Dendritic cell treated with granulocyte-macrophage colony-stimulating factor and Interleukin-4, amounts not matched to agents 40 ng/mL and 50 ng/mL, for 4 days (primary cell): ENCODE results near the gene LCAT.
"Not testable (repeated sequence)": the region's sequence is repeated elsewhere in the genome, so short reads cannot be mapped to it uniquely, and the experiment has no call there.

Source experiments
- H3K27ac Mint-ChIP-seq: one replicate; pipeline ENCODE4 v1.8.0; 2022; ENCODE audit warnings: mild to moderate bottlenecking, mixed read lengths
- H3K27me3 Mint-ChIP-seq: one replicate; pipeline ENCODE4 v1.8.0; 2022; ENCODE audit warnings: mild to moderate bottlenecking, mixed read lengths
- H3K36me3 Mint-ChIP-seq: one replicate; pipeline ENCODE4 v1.8.0; 2022; ENCODE audit warnings: low read depth, mixed read lengths
- H3K4me1 Mint-ChIP-seq: one replicate; pipeline ENCODE4 v1.8.0; 2022; ENCODE audit warnings: low read depth, mixed read lengths
- H3K4me3 Mint-ChIP-seq: one replicate; pipeline ENCODE4 v1.8.0; 2022; ENCODE audit warnings: mild to moderate bottlenecking, moderate library complexity, mixed read lengths
- H3K9me3 Mint-ChIP-seq: one replicate; pipeline ENCODE4 v1.8.0; 2022; ENCODE audit warnings: mixed read lengths
- intact Hi-C: fragments of 100-400 bp; cut with micrococcal nuclease; formaldehyde crosslinking; loops from one replicate; pipeline ENCODE4 v1.15.0; 2022

The LCAT gene

GRCh38 chr16:67946128-67946569 is 2.2 kb upstream of the LCAT start:
- intact Hi-C loops = no loop called here
- H3K27ac Mint-ChIP-seq = no peak overlapping the region
- H3K4me3 Mint-ChIP-seq = no peak overlapping the region
- peaks cover 100% of the 10 kb centered on the region for H3K36me3 Mint-ChIP-seq
- no peaks in the 10 kb centered on the region for H3K9me3 Mint-ChIP-seq
- H3K27me3 Mint-ChIP-seq = no peaks in the 10 kb centered on the region
- H3K4me1 Mint-ChIP-seq = peaks cover 7% of the 10 kb centered on the region

DNA sequence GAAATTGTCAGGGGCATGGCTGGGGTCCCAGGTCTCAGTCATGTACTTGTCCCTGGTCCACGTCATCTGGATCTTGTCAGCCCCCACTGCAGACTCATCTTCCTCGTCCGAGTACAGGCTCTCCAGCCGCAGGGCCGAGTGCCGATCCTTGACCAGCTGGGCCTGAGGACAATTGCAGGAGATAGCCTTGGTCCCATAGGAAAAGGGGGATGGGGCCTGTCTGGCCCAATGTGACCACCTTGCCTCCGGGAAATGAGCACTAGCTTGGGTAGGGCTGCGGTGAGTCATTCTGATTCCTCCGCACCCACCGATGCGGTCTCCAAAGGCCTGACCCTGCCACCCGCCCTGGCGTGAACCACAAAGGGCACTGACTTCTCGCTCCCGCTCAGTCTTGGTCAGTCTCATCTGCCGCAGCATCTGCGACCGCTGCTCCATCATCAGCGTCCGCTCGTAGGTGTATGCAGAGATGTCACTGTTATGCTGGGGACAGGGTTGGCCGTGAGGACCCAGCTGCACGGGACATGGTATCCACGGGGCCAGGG is 1.5 kb upstream of the LCAT start:
- Mint-ChIP-seq H3K36me3 (peaks cover 93% of the 10 kb centered on the region), H3K27me3 (no peaks in the 10 kb centered on the region), H3K4me3 (no peak overlapping the region), H3K9me3 (no peaks in the 10 kb centered on the region), H3K27ac (no peak overlapping the region), H3K4me1 (peaks cover 7% of the 10 kb centered on the region)
- intact Hi-C loops = no loop called here

DNA sequence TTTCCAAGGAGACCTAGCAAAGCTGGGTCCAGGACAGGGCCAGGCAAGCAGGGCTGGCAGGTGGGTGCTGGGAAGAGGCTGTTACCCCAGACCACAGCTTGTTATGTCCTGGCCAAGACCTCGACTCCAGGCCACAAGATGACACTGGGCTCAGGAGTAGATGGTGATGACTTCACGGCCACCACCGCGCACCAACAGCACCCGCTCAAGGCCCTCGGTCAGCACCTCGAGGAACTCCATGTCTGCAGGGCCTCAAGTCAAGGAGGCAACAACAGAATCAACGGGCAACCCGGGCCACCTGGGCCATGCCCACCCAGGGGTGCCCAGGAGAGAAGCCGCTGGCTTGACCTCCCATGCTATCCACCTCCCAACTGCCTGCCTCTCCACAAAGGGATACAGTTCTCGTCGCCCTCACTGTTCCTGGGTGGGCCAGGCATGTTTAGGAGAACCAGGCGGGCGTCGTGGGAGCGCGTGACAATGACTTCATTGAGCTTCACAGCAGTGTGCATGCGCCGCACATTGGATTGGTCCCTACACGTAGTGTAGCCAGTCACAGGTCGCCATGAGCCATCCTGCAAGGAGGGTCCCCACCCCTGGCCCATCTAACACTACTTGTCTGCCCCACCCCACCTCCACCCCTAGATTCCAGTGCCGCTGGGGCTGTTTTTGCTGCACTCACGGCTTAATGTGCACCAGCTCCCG is 921 bp upstream of the LCAT start:
- Mint-ChIP-seq H3K9me3 (no peaks in the 10 kb centered on the region), H3K27me3 (no peaks in the 10 kb centered on the region), H3K27ac (no peak overlapping the region), H3K36me3 (peaks cover 92% of the 10 kb centered on the region), H3K4me3 (no peak overlapping the region), H3K4me1 (peaks cover 13% of the 10 kb centered on the region)
- intact Hi-C loops = no loop called here

GRCh38 chr16:67943256-67943618 is 683 bp downstream of the LCAT start:
- peaks cover 84% of the 10 kb centered on the region for H3K36me3 Mint-ChIP-seq
- intact Hi-C loops = no loop called here

DNA sequence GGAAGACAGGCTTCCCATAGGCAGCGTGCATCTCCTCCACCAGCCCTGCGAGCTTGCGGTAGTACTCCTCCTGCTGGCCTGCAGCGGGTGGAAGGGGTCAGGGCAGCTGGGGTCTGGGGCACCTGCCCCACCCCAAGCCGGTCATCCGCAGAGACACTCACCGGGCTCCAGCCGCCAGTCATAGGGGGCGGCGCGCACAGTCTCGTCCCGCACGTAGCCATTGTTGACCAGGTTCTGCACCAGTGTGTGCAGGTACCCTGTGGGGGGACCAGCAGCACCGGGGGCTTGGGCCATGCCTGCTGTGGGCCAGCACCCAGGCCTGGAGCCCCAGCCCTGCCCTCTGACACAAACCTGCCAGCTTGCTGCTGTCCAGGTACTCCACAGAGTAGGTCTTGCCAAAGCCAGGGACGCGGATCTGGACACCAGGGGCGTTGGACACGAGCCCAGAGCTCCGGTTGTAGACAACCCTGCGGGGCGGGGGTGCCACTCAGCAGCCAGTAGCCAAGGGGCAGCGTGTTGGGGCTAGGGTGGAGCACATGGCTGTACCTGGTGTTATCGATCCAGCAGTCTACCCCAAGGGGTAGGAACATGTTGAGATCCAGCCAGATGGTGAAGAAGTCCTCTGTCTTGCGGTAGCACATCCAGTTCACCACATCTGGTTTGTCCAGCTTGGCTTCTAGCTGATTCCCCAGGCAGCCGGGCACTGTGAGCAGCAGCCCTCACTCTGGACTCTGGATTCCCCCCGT is 1.2 kb downstream of the LCAT start:
- intact Hi-C loops = no loop called here
- Mint-ChIP-seq H3K27ac (no peak overlapping the region), H3K9me3 (no peaks in the 10 kb centered on the region), H3K27me3 (no peaks in the 10 kb centered on the region), H3K36me3 (peaks cover 78% of the 10 kb centered on the region), H3K4me3 (no peak overlapping the region), H3K4me1 (peaks cover 19% of the 10 kb centered on the region)

More at GRCh38 chr16:67943256-67943618, 683 bp downstream of the LCAT start:
- Mint-ChIP-seq H3K9me3 (no peaks in the 10 kb centered on the region), H3K27ac (no peak overlapping the region), H3K27me3 (no peaks in the 10 kb centered on the region), H3K4me3 (no peak overlapping the region), H3K4me1 (peaks cover 19% of the 10 kb centered on the region)

GRCh38 chr16:67942200-67942509 is 1.8 kb downstream of the LCAT start:
- Mint-ChIP-seq H3K27me3 (no peaks in the 10 kb centered on the region), H3K9me3 (no peaks in the 10 kb centered on the region), H3K4me1 (peaks cover 23% of the 10 kb centered on the region), H3K4me3 (no peak overlapping the region), H3K27ac (no peak overlapping the region), H3K36me3 (peaks cover 73% of the 10 kb centered on the region)
- intact Hi-C loops = no loop called here

DNA sequence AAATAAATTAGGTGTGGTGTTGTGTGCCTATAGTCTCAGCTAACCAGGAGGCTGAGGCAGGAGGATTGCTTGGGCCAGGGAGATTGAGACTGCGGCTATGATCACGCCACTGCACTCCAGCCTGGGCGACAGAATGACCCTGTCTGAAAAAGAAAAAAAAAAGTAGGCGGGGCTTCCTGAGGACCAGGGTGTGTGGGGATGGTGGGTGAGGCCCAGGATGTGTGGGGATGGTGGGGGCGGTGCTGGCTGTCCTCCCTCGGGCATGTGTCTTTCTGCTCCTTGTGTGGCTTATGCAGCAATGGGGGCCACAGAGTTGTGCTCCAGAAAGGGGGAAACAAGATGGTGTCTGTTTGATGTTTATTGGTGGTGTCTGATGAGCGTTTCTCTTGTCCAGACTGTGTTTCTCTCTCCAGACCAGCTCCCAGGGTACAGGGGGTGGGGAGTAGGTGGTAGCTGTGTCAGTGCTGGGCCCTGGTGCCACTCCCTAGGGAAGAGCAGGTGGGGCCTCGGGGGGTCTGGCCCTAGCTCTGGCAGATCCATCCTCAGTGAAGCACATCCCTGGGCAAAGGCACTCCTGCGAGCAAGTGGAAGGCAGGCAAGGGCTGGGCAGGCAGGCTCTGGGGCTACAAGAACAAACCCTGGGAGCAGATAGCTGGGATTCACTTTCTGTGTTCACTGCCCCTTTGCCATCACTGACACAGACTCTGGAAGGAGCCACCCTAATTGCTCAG is 2.3 kb downstream of the LCAT start:
- H3K36me3 Mint-ChIP-seq = peaks cover 68% of the 10 kb centered on the region
- peaks cover 28% of the 10 kb centered on the region for H3K4me1 Mint-ChIP-seq
- H3K9me3 Mint-ChIP-seq = no peaks in the 10 kb centered on the region
- peak overlapping the region; percentile 31 for H3K27ac Mint-ChIP-seq
- H3K4me3 Mint-ChIP-seq = no peak overlapping the region
- intact Hi-C loops = no loop called here
- H3K27me3 Mint-ChIP-seq = no peaks in the 10 kb centered on the region

DNA sequence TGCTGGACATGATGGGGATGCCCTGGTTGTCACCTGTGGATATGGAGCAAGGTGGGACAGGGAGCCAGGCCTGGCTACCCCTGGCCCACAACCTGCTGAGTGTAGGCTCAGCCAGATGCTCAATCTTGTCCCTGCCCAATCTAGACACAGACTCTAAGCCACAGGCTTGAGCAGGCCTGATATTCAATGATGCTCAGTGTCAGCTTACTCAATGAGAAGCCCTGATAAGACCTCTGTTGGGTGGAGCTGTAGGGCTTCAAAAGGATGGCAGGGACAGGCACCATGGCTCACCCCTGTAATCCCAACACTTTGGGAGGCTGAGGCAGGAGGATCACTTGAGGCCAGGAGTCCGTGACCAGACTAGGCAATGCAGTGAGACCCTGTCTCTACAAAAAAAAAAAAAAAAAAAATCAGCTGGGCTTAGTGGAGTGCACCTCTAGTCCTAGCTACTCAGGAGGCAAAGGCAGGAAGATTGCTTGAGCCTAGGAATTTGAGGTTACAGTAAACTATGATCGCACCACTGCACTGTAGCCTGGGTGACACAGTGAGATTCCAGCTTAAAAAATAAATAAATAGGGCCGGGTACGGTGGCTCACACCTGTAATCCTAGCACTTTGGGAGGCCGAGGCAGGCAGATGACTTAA is 3.4 kb downstream of the LCAT start:
- Mint-ChIP-seq H3K36me3 (peaks cover 68% of the 10 kb centered on the region), H3K27me3 (no peaks in the 10 kb centered on the region), H3K27ac (no peak overlapping the region), H3K9me3 (no peaks in the 10 kb centered on the region), H3K4me3 (no peak overlapping the region), H3K4me1 (peaks cover 28% of the 10 kb centered on the region)
- intact Hi-C loops = no loop called here

DNA sequence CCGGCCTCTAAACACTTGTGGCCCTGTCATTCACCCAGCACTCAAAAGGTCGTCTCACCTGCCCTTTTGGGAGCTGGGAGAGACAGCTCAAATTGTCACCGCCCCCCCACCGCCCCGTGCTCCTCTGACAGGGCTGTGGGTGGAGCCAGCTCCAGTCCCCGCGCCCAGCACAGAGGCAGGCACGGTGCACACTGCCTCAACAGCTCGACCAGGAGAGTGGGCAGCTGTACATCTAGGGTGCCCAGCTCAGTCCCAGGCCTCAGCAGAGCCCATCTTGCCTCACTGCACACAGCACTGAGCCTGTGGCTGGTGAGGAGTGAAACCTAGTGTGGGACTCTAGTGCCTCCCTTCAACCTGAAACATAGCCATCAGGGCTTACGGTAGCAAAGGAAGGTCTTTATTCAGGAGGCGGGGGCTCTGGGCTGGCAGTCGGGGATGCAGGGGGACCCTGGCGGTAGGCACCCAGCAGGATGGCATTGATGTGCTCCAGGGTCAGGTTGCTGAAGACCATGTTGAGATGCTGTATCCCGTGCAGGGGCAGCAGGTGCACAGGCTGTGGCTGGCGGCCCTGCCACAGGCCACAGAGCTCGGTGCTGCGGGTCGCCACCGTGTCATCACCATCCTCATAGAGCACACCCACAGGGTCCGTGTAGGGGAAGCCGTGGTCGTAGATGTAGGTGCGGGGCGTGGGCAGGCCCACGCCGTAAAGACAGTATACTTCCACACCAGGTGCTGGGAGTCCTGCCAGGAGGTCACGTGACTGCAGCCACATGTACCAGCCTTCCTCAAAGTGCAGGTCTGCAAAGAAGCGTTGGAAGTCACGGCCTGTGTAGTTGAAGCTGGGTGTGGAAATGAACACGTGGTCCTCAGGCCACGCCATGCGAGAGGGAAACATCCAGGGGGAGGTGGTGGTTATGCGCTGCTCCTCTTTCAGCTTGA is 4.1 kb downstream of the LCAT start:
- peaks cover 36% of the 10 kb centered on the region for H3K4me1 Mint-ChIP-seq
- no peaks in the 10 kb centered on the region for H3K9me3 Mint-ChIP-seq
- H3K27ac Mint-ChIP-seq = no peak overlapping the region
- intact Hi-C loops = loop anchor here (5.0 to 10.0 kb wide), 3 partner anchors 65 to 122 kb away; partner anchors contain the start of gene EDC4
- no peak overlapping the region for H3K4me3 Mint-ChIP-seq
- peaks cover 68% of the 10 kb centered on the region for H3K36me3 Mint-ChIP-seq
- no peaks in the 10 kb centered on the region for H3K27me3 Mint-ChIP-seq

- Mint-ChIP-seq H3K4me1 (peaks cover 44% of the 10 kb centered on the region), H3K36me3 (peaks cover 68% of the 10 kb centered on the region), H3K27ac (peak overlapping the region; percentile 91)
- not testable (repeated sequence) for H3K27me3 Mint-ChIP-seq, H3K9me3 Mint-ChIP-seq, H3K4me3 Mint-ChIP-seq
- intact Hi-C loops = loop anchor here (5.0 to 10.0 kb wide), 3 partner anchors 63 to 120 kb away; partner anchors contain the start of gene EDC4
Observed at GRCh38 chr16:67937713-67938112, 6.2 kb downstream of the LCAT start.

DNA sequence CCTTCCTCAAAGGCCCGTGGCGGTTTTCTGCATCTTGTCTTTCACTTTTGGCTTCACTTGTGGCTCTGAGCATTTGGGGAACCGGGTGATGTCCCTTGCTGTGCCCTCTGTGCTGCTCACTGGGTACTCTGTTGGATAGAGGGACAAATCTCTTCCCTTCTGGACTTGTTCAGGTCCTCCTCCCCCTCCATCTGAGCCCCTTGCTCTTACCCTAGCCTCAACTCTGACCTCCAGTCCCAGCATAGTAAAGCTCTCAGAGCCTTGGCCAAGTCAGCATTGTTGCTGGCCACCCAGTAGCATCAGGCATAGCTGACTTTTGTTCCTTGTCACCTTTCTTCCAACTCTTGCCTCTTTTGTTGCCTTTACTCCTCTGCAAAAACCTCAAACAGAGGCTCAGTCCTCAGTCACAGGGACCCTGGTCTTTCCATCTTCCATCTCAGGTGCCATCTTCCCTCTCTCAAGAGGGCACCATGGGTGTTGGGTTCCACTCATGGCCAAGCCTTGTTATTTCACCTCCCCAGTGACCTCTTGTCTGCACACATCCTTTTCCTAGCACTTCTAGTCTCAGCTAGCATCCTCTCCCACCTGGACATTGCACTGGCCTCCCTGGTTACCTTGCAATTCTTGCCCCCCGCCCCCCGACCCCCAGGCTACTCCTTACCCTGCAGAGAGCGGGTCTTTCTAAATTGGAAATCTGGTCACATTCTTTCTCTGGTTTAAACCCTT is 6.9 kb downstream of the LCAT start:
- Mint-ChIP-seq H3K4me3 (peak overlapping the region; percentile 83), H3K27ac (peak overlapping the region; percentile 91), H3K4me1 (peaks cover 44% of the 10 kb centered on the region), H3K27me3 (no peaks in the 10 kb centered on the region), H3K9me3 (no peaks in the 10 kb centered on the region), H3K36me3 (peaks cover 68% of the 10 kb centered on the region)
- intact Hi-C loops = loop anchor here (5.0 to 10.0 kb wide), 3 partner anchors 62 to 120 kb away; partner anchors contain the start of gene EDC4

GRCh38 chr16:67936124-67936879 is 7.6 kb downstream of the LCAT start, which contains the start of gene PSMB10:
Gene PSMB10, minus strand, starts transcription at chr16:67936850. Its CDS starts 101 bp downstream, at chr16:67936749.
- peak within 1 kb of the TSS; percentile 91 for H3K27ac Mint-ChIP-seq
- peaks cover 68% of the 10 kb centered on the region for H3K36me3 Mint-ChIP-seq
- peaks cover 37% of the 10 kb centered on the region for H3K4me1 Mint-ChIP-seq
- no peaks in the 10 kb centered on the region for H3K27me3 Mint-ChIP-seq
- H3K9me3 Mint-ChIP-seq = no peaks in the 10 kb centered on the region
- intact Hi-C loops = loop anchor here (5.0 to 10.0 kb wide), 3 partner anchors 62 to 119 kb away; partner anchors contain the start of gene EDC4
- peak within 1 kb of the TSS; percentile 83 for H3K4me3 Mint-ChIP-seq
